CD14-positive monocyte (primary cell): ENCODE measurements around the gene MADCAM1. TPM values are rescaled to one million over a fixed set of nuclear protein-coding genes. Genes with fewer than 3 reads are reported as not detected.

Experiments
- DNase-seq, 3 donors: peaks; one replicate each; pipeline ENCODE4 v3.0.0-alpha.2; 2011 to 2022
- H2AFZ ChIP-seq: 2 replicates; pipeline ENCODE4 v1.6.0; 2012; ENCODE audit warnings: mild to moderate bottlenecking, low read depth, low read length, inconsistent platforms; ENCODE audit not compliant: insufficient read depth, poor library complexity, severe bottlenecking
- H3K27ac ChIP-seq, 2 donors: 1 replicate in 1 of 2; 2 replicates in 1 of 2; pipeline ENCODE4 v1.5.1; 2012 to 2013; ENCODE audit warnings: low read length in 2 of 2, control low read depth in 1 of 2, inconsistent platforms in 1 of 2, low read depth in 1 of 2, mild to moderate bottlenecking in 1 of 2
- H3K27me3 ChIP-seq, 2 donors: one replicate each; pipeline versions ENCODE4 v1.6.0 to v1.6.1; 2011 to 2013; ENCODE audit warnings: low read length in 2 of 2; ENCODE audit not compliant: control insufficient read depth in 2 of 2, insufficient read depth in 2 of 2
- H3K36me3 ChIP-seq, 2 donors: replicated peaks in 1 of 2; 1 replicate in 1 of 2; 2 replicates in 1 of 2; pipeline versions ENCODE4 v1.5.1 to v1.6.1; 2012 to 2013; ENCODE audit warnings: low read length in 2 of 2, control low read depth in 1 of 2, inconsistent platforms in 1 of 2, mild to moderate bottlenecking in 1 of 2; ENCODE audit not compliant: insufficient read depth in 2 of 2, control insufficient read depth in 1 of 2
- H3K4me1 ChIP-seq, 2 donors: 1 replicate in 1 of 2; 2 replicates in 1 of 2; pipeline versions ENCODE4 v1.5.1 to v1.6.1; 2012 to 2013; ENCODE audit warnings: low read length in 2 of 2, control low read depth in 1 of 2, inconsistent platforms in 1 of 2, mild to moderate bottlenecking in 1 of 2, moderate library complexity in 1 of 2; ENCODE audit not compliant: insufficient read depth in 2 of 2, control insufficient read depth in 1 of 2
- H3K4me2 ChIP-seq: replicated peaks from 2 replicates; pipeline ENCODE3; 2012; ENCODE audit warnings: low read length, moderate library complexity, mild to moderate bottlenecking; ENCODE audit not compliant: poor library complexity, severe bottlenecking; ENCODE audit errors: extremely low read depth
- H3K4me3 ChIP-seq, 3 experiments: fragments of 200-600 bp in 1 of 3; sonication (generic) in 1 of 3; replicated peaks in 1 of 3; 1 replicate in 2 of 3; 2 replicates in 1 of 3; pipeline ENCODE4 v1.5.1; 2011 to 2013; ENCODE audit warnings: low read length in 3 of 3, mild to moderate bottlenecking in 3 of 3, control low read depth in 2 of 3, low read depth in 2 of 3, inconsistent platforms in 1 of 3, moderate library complexity in 1 of 3
- H3K79me2 ChIP-seq: 2 replicates; pipeline ENCODE4 v1.6.0; 2012; ENCODE audit warnings: mild to moderate bottlenecking, control low read depth, inconsistent platforms, low read length, moderate library complexity; ENCODE audit not compliant: insufficient read depth
- H3K9ac ChIP-seq: 2 replicates; pipeline ENCODE4 v1.6.0; 2017; ENCODE audit warnings: low read length, mild to moderate bottlenecking; ENCODE audit not compliant: insufficient read depth, poor library complexity, severe bottlenecking
- H3K9me3 ChIP-seq, 2 donors: replicated peaks in 1 of 2; 1 replicate in 1 of 2; 2 replicates in 1 of 2; pipeline versions ENCODE4 v1.5.1 to v1.6.1; 2012 to 2013; ENCODE audit warnings: low read length in 2 of 2, control low read depth in 1 of 2; ENCODE audit not compliant: control insufficient read depth in 1 of 2, insufficient read depth in 1 of 2
- H4K20me1 ChIP-seq: 2 replicates; pipeline ENCODE4 v1.6.0; 2012; ENCODE audit warnings: mild to moderate bottlenecking, low read length, control low read depth, moderate library complexity; ENCODE audit not compliant: insufficient read depth
- H3K27ac Mint-ChIP-seq, 7 donors: one replicate each; pipeline ENCODE4 v1.8.0; 2020; ENCODE audit warnings: mild to moderate bottlenecking in 7 of 7, mixed read lengths in 7 of 7, moderate library complexity in 6 of 7, inconsistent platforms in 2 of 7
- H3K27me3 Mint-ChIP-seq, 3 donors: one replicate each; pipeline ENCODE4 v1.8.0; 2021 to 2022; ENCODE audit warnings: low read depth in 3 of 3, mild to moderate bottlenecking in 3 of 3, mixed read lengths in 3 of 3, moderate library complexity in 3 of 3, inconsistent platforms in 1 of 3
- H3K36me3 Mint-ChIP-seq, 2 donors: one replicate each; pipeline ENCODE4 v1.8.0; 2020; ENCODE audit warnings: mixed read lengths in 2 of 2, inconsistent platforms in 1 of 2, mild to moderate bottlenecking in 1 of 2
- H3K4me1 Mint-ChIP-seq: one replicate; pipeline ENCODE4 v1.8.0; 2020; ENCODE audit warnings: mild to moderate bottlenecking, mixed read lengths
- H3K4me3 Mint-ChIP-seq, 2 donors: one replicate each; pipeline ENCODE4 v1.8.0; 2020; ENCODE audit warnings: mild to moderate bottlenecking in 2 of 2, mixed read lengths in 2 of 2, moderate library complexity in 1 of 2
- H3K9me3 Mint-ChIP-seq, 7 donors: one replicate each; pipeline ENCODE4 v1.8.0; 2020 to 2022; ENCODE audit warnings: mixed read lengths in 7 of 7, mild to moderate bottlenecking in 6 of 7, moderate library complexity in 6 of 7, inconsistent platforms in 2 of 7
- CTCF ChIP-seq: fragments of 200-600 bp; IDR thresholded peaks from one replicate; pipeline ENCODE4 v1.8.0; 2022; ENCODE audit warnings: antibody characterized with exemption, mild to moderate bottlenecking
- WGBS: methylation state at CpG from one replicate; pipeline ENCODE4 v1.1.5; 2013; ENCODE audit warnings: missing lambda C conversion rate; ENCODE audit not compliant: insufficient coverage; 5-methylcytosine and 5-hydroxymethylcytosine counted together
- intact Hi-C, 2 donors: fragments of 100-400 bp; cut with micrococcal nuclease; formaldehyde crosslinking; loops; one replicate each; pipeline versions ENCODE4 v1.15.0 to v1.15.1; 2023
- polyA plus RNA-seq, 3 donors: library from polyadenylated mRNA; depleted of rRNA in 1 of 3; unstranded in 2 of 3; stranded (reverse) in 1 of 3; fragments of 300-500 nt in 2 of 3; fragments of >200 nt in 1 of 3; fragmentation: Illumina TruSeq in 2 of 3; gene quantifications; 1 replicate in 2 of 3; 2 replicates in 1 of 3; pipeline ENCODE4 v1.2.3, GENCODE V29; 2012 to 2021

Gene MADCAM1
- polyA plus RNA-seq, 3 donors, result 0.17 TPM; not detected in 2

GRCh38 chr19:538641-539428, 42.5 kb downstream of the MADCAM1 start:
- peaks cover 1 to 8% of the 10 kb centered on the region in 2 donors for H3K4me1 ChIP-seq

More at GRCh38 chr19:538641-539428, 42.5 kb downstream of the MADCAM1 start:
- H3K4me1 Mint-ChIP-seq, result peaks cover 10% of the 10 kb centered on the region
- no peak overlapping the region for H3K9ac ChIP-seq
- no peaks in the 10 kb centered on the region for H3K9me3 Mint-ChIP-seq
- H3K27me3 ChIP-seq, result no peaks in the 10 kb centered on the region
- no peak overlapping the region for H3K27ac Mint-ChIP-seq
- H4K20me1 ChIP-seq, result peaks cover 57% of the 10 kb centered on the region
- DNase-seq, result no peak
- H3K4me3 ChIP-seq, result no peak overlapping the region
- peaks cover 19% of the 10 kb centered on the region for H3K79me2 ChIP-seq
- H3K4me2 ChIP-seq, result no peak overlapping the region
- intact Hi-C loops, result loop anchor here in 1 of 2 donors (10.0 kb wide), 1 partner anchor 96 kb away; the partner anchor contains the start of genes FGF22 and POLRMT
- peaks cover 0 to 3% (median 3%) of the 10 kb centered on the region in 3 donors for H3K27me3 Mint-ChIP-seq
- peaks cover 54 to 64% of the 10 kb centered on the region in 2 donors for H3K36me3 ChIP-seq
- H2AFZ ChIP-seq, result no peak overlapping the region
- H3K36me3 Mint-ChIP-seq, result peaks cover 33 to 59% of the 10 kb centered on the region in 2 donors
- TF ChIP-seq CTCF, result no peak
- H3K27ac ChIP-seq, result no peak overlapping the region
- no peaks in the 10 kb centered on the region for H3K9me3 ChIP-seq
- H3K4me3 Mint-ChIP-seq, result no peak overlapping the region
- 93% methylated on average over 35 of the region's 40 CpGs for WGBS
